Naive thymus-derived CD4-positive, alpha-beta T cell (primary cell): ENCODE data around the gene MOAP1. TPM values are rescaled to one million over a fixed set of nuclear protein-coding genes. Genes with fewer than 3 reads are reported as not detected.
"Not testable (repeated sequence)": the region's sequence is repeated elsewhere in the genome, so short reads cannot be mapped to it uniquely, and the experiment has no call there.

Experiments
- ATAC-seq: fragments of 150-1000 bp; cut with Tn5 transposase; 2 replicates; pipeline ENCODE4 v1.10.0; 2021; ENCODE audit warnings: mild to moderate bottlenecking, moderate library complexity
- CTCF ChIA-PET: fragments of 350-600 bp; sonication (Branson Sonifier 250); formaldehyde crosslinking; loops from one replicate; lab custom pipeline; 2021; ENCODE audit warnings: antibody characterized with exemption; lab: Charles Lee
- POLR2A ChIA-PET: fragments of 350-600 bp; sonication (Branson Sonifier 250); formaldehyde crosslinking; loops from one replicate; lab custom pipeline; 2021; ENCODE audit warnings: antibody characterized with exemption, inconsistent platforms; lab: Charles Lee
- DNase-seq, 9 donors: peaks; one replicate each; pipeline versions ENCODE4 v3.0.0 to v3.0.0-alpha.2; 2020 to 2022; ENCODE audit warnings: mixed read lengths in 1 of 9
- H3K27ac ChIP-seq: one replicate; pipeline ENCODE4 v1.7.0; 2013; ENCODE audit warnings: mild to moderate bottlenecking, low read depth, low read length, moderate library complexity
- H3K27me3 ChIP-seq, 2 donors: one replicate each; pipeline ENCODE4 v1.7.0; 2013; ENCODE audit warnings: low read length in 2 of 2, mild to moderate bottlenecking in 2 of 2, moderate library complexity in 2 of 2; ENCODE audit not compliant: control insufficient read depth in 2 of 2, insufficient read depth in 2 of 2
- H3K36me3 ChIP-seq, 3 experiments: 1 replicate in 2 of 3; 2 replicates in 1 of 3; pipeline ENCODE4 v1.7.0; 2013; ENCODE audit warnings: low read length in 3 of 3, mild to moderate bottlenecking in 3 of 3, moderate library complexity in 1 of 3; ENCODE audit not compliant: insufficient read depth in 3 of 3, control insufficient read depth in 2 of 3
- H3K4me1 ChIP-seq, 2 donors: one replicate each; pipeline ENCODE4 v1.7.0; 2013; ENCODE audit warnings: low read length in 2 of 2, mild to moderate bottlenecking in 2 of 2, moderate library complexity in 1 of 2; ENCODE audit not compliant: control insufficient read depth in 2 of 2, insufficient read depth in 2 of 2
- H3K4me3 ChIP-seq: 2 replicates; pipeline ENCODE4 v1.7.0; 2013; ENCODE audit warnings: mild to moderate bottlenecking, low read length
- H3K9me3 ChIP-seq, 3 experiments: 1 replicate in 2 of 3; 2 replicates in 1 of 3; pipeline ENCODE4 v1.7.0; 2013; ENCODE audit warnings: low read length in 3 of 3; ENCODE audit not compliant: control insufficient read depth in 2 of 3
- H3K27ac Mint-ChIP-seq, 9 donors: one replicate each; pipeline ENCODE4 v1.8.0; 2020 to 2022; ENCODE audit warnings: mixed read lengths in 9 of 9, mild to moderate bottlenecking in 8 of 9, moderate library complexity in 5 of 9, inconsistent platforms in 2 of 9
- H3K27me3 Mint-ChIP-seq, 5 donors: one replicate each; pipeline ENCODE4 v1.8.0; 2021 to 2022; ENCODE audit warnings: mixed read lengths in 5 of 5, mild to moderate bottlenecking in 1 of 5
- H3K36me3 Mint-ChIP-seq, 5 donors: one replicate each; pipeline ENCODE4 v1.8.0; 2020 to 2022; ENCODE audit warnings: mixed read lengths in 5 of 5, mild to moderate bottlenecking in 3 of 5, inconsistent platforms in 1 of 5
- H3K4me1 Mint-ChIP-seq, 7 donors: one replicate each; pipeline ENCODE4 v1.8.0; 2020 to 2022; ENCODE audit warnings: mixed read lengths in 7 of 7, mild to moderate bottlenecking in 3 of 7, inconsistent platforms in 1 of 7
- H3K4me3 Mint-ChIP-seq, 10 donors: one replicate each; pipeline ENCODE4 v1.8.0; 2020 to 2022; ENCODE audit warnings: mild to moderate bottlenecking in 10 of 10, mixed read lengths in 10 of 10, moderate library complexity in 6 of 10, inconsistent platforms in 2 of 10
- H3K9me3 Mint-ChIP-seq, 11 donors: one replicate each; pipeline ENCODE4 v1.8.0; 2020 to 2022; ENCODE audit warnings: mixed read lengths in 11 of 11, mild to moderate bottlenecking in 4 of 11, inconsistent platforms in 1 of 11, moderate library complexity in 1 of 11
- intact Hi-C, 2 donors: fragments of 100-400 bp; cut with micrococcal nuclease; formaldehyde crosslinking; loops; one replicate each; pipeline ENCODE4 v1.15.1; 2023
- polyA plus RNA-seq, 2 donors: library from polyadenylated mRNA; unstranded; fragments of 300-500 nt; fragmentation: Illumina TruSeq; gene quantifications; one replicate each; pipeline ENCODE4 v1.2.3, GENCODE V29; 2021
- total RNA-seq, 6 experiments: library from RNA in 5 of 6; stranded (reverse) in 5 of 6; gene quantifications; 1 replicate in 5 of 6; 2 replicates in 1 of 6; pipeline ENCODE4 v1.2.3 and lab custom pipeline; 2021 to 2026

Gene MOAP1, protein sequence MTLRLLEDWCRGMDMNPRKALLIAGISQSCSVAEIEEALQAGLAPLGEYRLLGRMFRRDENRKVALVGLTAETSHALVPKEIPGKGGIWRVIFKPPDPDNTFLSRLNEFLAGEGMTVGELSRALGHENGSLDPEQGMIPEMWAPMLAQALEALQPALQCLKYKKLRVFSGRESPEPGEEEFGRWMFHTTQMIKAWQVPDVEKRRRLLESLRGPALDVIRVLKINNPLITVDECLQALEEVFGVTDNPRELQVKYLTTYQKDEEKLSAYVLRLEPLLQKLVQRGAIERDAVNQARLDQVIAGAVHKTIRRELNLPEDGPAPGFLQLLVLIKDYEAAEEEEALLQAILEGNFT
- total RNA-seq (100 to 1,000 TPM in 1 of 5 experiments, 10 to 100 TPM in 4; 20.5 to 102 (median 43.6) TPM), polyA plus RNA-seq (10 to 100 TPM; 59.4 to 80.8 TPM), total RNA-seq (lab: John Stamatoyannopoulos, UW) (181 reads per million, percentile 92 among the genes with 10 or more reads in this experiment)

DNA sequence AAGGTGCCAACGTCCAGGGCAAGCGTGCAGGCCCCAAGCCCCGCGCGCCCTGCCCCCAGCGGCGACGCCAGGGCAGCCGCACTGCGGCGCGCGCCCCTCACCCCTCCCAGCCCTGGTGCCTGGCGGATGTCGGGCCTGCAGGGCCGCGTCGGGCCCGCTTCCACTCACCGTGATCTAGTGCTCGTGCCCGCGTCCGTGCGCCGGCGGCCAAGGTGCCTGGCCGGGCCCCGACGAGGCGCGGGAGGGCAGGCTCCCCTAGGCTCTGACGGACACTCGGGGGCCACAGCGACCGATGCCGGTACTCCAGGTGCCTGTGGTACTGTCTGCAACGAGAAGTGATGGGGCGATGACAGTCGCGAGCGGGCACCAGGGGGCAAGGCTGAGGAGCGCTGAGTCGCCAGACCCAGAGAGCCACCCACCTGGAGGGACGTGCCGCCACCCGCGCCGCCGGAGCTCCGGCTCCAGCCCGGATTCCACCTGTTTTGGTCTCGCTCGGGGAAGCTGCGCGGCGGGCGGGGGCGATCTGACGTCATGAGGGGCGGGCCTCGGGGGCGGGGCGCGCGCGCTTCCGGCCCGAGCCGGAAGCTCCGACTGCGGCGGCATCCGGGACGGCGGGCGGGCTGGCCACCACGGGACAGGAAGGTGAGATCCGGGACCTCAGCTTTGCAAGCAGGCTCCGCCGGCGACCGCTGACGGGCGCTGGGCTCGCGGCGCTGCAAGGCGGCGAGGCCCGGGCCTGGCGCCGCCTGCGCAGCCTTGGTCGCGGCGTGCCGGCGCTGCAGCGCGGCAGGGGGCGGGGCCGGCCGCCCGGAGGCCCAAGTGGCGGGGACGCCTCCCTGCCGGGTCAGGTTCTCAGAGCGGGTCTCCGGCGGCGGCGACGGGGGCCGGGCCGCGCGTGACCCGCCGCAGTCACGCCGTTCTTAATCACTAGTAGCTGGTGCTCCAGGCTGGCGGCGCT lies at the start of gene MOAP1, which contains the start of gene LYSET:
MOAP1 (minus strand) TSS at position 507 of the 958 bp plus-strand sequence. CDS start 655 bp downstream, outside the sequence.
LYSET (plus strand) TSS at position 927 of the 958 bp plus-strand sequence. CDS start 89 bp downstream, outside the sequence.
- CTCF ChIA-PET = interaction anchor here (0.9 to 3.2 kb wide), 7 partner anchors 22 to 83 kb away, joined by 3 to 16 read pairs (median 4); partner anchors contain the start of genes GON7, ITPK1 and UBR7
- Mint-ChIP-seq H3K27ac (peak within 1 kb of the TSS; percentile 91 to 98 (median 96)), H3K9me3 (no peaks in the 10 kb centered on the region), H3K27me3 (no peaks in the 10 kb centered on the region), H3K4me3 (peak within 1 kb of the TSS; percentile 90 to 98 (median 96)), H3K4me1 (peaks cover 24 to 60% (median 42%) of the 10 kb centered on the region in 7 donors), H3K36me3 (peaks cover 4 to 16% (median 10%) of the 10 kb centered on the region in 5 donors)
- DNase-seq (peak; percentile 78 to 91 (median 89)), ATAC-seq (peak; percentile 90)
- H3K27ac ChIP-seq = peak within 1 kb of the TSS; percentile 96
- intact Hi-C loops = loop anchor here (1.0 to 10.0 kb wide), 9 partner anchors 23 to 1970 kb away; partner anchors contain the start of genes BTBD7 (in 2 of the 2), GOLGA5 (in 2 of the 2), GON7 (in 2 of the 2) and UBR7 (in 2 of the 2)
- H3K4me3 ChIP-seq = peak within 1 kb of the TSS; percentile 95
- no peaks in the 10 kb centered on the region for H3K27me3 ChIP-seq
- POLR2A ChIA-PET = interaction anchor here (0.6 to 6.2 kb wide), 14 partner anchors 11 to 1145 kb away, joined by 3 to 69 read pairs (median 4); partner anchors contain the start of genes DDX24, GON7, IFI27L1 and ITPK1
- H3K9me3 ChIP-seq = no peaks in the 10 kb centered on the region
- peaks cover 0 to 12% (median 0%) of the 10 kb centered on the region in 3 experiments for H3K36me3 ChIP-seq
- peaks cover 9 to 23% of the 10 kb centered on the region in 2 donors for H3K4me1 ChIP-seq

DNA sequence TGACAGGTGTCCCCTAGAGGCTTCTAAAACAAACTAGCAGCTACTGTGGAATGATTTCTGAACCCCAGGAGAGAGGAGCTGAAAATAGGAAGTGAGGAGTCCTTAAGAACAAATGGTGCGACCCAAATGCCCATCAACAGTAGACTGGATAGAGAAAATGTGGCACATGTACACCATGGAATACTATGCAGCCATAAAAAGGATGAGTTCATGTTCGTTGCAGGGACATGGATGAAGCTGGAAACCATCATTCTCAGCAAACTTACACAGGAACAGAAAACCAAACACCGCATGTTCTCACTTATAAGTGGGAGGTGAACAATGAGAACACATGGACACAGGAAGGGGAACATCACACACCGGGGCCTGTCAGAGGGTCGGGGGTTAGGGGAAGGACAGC lies 48.4 kb upstream of the MOAP1 start:
- intact Hi-C loops, H3K4me3 Mint-ChIP-seq, H3K36me3 ChIP-seq: not testable (repeated sequence)

DNA sequence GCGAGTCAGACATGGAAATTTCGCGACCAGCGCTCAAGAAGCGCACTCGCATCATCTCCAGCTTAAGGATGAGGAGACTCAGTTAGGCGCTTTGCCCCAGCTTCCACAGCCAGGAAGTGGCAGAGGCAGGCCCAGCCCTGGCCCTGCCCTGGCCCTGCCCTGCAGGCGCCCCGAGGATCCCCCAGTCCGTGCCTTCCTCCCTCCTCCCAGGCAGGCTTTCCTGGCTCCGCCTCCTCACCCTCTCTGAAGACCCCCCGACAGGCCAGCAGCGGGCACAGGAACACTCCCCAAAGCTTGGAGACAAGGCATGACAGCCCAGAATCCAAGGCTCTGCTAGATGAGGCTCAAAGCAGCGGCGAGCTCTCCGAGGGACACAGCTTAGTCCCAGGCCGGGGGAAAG lies 47.5 kb upstream of the MOAP1 start:
- H3K36me3 Mint-ChIP-seq = peaks cover 4 to 24% (median 17%) of the 10 kb centered on the region in 5 donors
- H3K9me3 Mint-ChIP-seq = peaks cover 0 to 3% (median 0%) of the 10 kb centered on the region in 11 donors
- Histone ChIP-seq H3K27ac (no peak overlapping the region), H3K36me3 (peaks cover under 1 to 16% (median 6%) of the 10 kb centered on the region in 3 experiments), H3K4me3 (no peak overlapping the region), H3K9me3 (no peaks in the 10 kb centered on the region), H3K27me3 (no peaks in the 10 kb centered on the region), H3K4me1 (peaks cover 0 to 4% of the 10 kb centered on the region in 2 donors)
- peaks cover 0 to 18% (median 7%) of the 10 kb centered on the region in 5 donors for H3K27me3 Mint-ChIP-seq
- ChIA-PET CTCF (interaction anchor here (1.2 kb wide), 1 partner anchor 18 kb away, joined by 3 read pairs; no protein-coding TSS in a partner anchor), POLR2A (no interaction called here)
- ATAC-seq (no peak), DNase-seq (no peak)
- peak overlapping the region in 5 of 10 donors; percentile 34 to 76 (median 52) for H3K4me3 Mint-ChIP-seq
- no peak overlapping the region for H3K27ac Mint-ChIP-seq
- intact Hi-C loops = no loop called here
- peaks cover 11 to 21% (median 14%) of the 10 kb centered on the region in 7 donors for H3K4me1 Mint-ChIP-seq

More for the DNA sequence above, 48.4 kb upstream of the MOAP1 start:
- H3K9me3 ChIP-seq, POLR2A ChIA-PET, H3K4me1 ChIP-seq, DNase-seq, H3K27me3 ChIP-seq, H3K9me3 Mint-ChIP-seq, H3K4me3 ChIP-seq, ATAC-seq, H3K27ac Mint-ChIP-seq, H3K27ac ChIP-seq, CTCF ChIA-PET: not testable (repeated sequence)
- Mint-ChIP-seq H3K36me3 (peaks cover 0 to 15% (median 8%) of the 10 kb centered on the region in 5 donors), H3K27me3 (peaks cover 0 to 18% (median 7%) of the 10 kb centered on the region in 5 donors), H3K4me1 (peaks cover 11 to 22% (median 14%) of the 10 kb centered on the region in 7 donors)

DNA sequence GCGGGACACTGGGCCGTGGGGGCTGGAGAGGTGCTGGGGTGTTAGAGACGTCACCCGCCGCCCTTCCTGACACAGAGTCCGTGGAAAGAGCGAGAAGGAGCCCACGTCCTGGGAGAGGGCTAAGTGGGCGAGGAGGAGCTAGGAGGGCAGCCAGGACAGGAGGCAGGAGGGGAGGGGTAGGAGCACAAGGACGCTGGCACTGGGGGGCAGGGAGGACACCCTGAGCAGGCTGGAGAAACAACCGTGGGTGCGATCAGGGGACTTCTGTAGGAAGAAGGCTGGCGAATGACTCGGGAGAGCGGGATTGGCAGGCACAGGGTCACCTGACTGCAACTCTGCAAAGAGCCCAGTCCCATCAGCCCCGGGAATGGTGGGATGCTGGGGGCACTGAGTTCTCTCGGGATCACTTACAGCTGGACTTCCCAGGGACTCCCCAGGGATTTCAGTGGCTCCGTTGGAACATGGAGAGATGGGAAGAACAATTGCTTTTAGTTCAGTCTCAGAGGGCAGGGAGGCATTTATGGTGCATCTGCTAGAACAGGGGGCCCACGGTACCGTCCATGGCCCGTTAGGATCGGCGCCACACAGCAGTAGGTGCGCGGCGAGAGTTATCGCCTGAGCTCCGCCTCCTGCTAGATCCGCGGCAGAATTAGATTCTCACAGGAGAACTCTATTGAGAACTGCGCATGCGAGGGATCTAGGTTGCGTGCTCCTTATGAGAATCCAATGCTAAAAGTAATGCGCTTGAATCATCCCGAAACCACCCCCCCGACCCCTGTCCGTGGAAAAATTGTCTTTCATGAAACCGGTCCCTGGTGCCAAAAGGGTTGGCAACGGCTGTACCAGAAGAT lies 46.7 kb upstream of the MOAP1 start:
- Mint-ChIP-seq H3K4me1 (peaks cover 11 to 21% (median 14%) of the 10 kb centered on the region in 7 donors), H3K4me3 (peak overlapping the region; percentile 4 to 76 (median 62)), H3K9me3 (peaks cover 0 to 3% (median 0%) of the 10 kb centered on the region in 11 donors), H3K27me3 (peaks cover 0 to 18% (median 7%) of the 10 kb centered on the region in 5 donors), H3K27ac (peak overlapping the region in 1 of 9 donors; percentile 72), H3K36me3 (peaks cover 6 to 31% (median 22%) of the 10 kb centered on the region in 5 donors)
- Histone ChIP-seq H3K4me3 (peak overlapping the region; percentile 36), H3K36me3 (peaks cover 5 to 21% (median 6%) of the 10 kb centered on the region in 3 experiments), H3K27me3 (no peaks in the 10 kb centered on the region), H3K9me3 (no peaks in the 10 kb centered on the region), H3K4me1 (peaks cover 0 to 4% of the 10 kb centered on the region in 2 donors), H3K27ac (no peak overlapping the region)
- intact Hi-C loops = no loop called here
- DNase-seq (no peak), ATAC-seq (peak; percentile 20)
- ChIA-PET CTCF (interaction anchor here (0.7 to 1.2 kb wide), 3 partner anchors 12 to 19 kb away, joined by 3 read pairs; no protein-coding TSS in a partner anchor), POLR2A (interaction anchor here (0.6 kb wide), 1 partner anchor 86 kb away, joined by 4 read pairs; no protein-coding TSS in a partner anchor)

DNA sequence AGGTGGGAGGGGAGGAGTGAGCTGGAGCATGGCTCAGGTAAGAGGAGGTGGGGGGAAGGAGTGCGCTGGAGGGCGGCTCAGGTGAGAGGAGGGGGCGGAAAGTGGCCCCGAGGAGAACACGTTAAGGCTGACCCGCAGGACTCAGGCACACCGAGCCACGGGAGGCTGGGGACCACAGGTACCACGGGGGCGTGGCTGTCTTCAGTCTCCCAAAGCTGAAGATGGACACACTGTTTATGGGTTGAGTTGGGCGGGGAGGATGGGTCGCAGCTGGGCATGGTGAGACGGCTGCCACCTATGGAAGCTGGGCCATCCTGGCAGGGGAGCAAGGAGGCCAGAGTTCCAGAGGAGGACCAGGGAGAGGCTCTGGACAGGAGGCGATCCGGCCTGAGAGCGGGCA lies 45.8 kb upstream of the MOAP1 start:
- H3K9me3 ChIP-seq = no peaks in the 10 kb centered on the region
- ATAC-seq = no peak
- H3K36me3 ChIP-seq = peaks cover 5 to 29% (median 6%) of the 10 kb centered on the region in 3 experiments
- no peaks in the 10 kb centered on the region for H3K27me3 ChIP-seq
- peaks cover 0 to 3% (median 0%) of the 10 kb centered on the region in 11 donors for H3K9me3 Mint-ChIP-seq
- H3K27me3 Mint-ChIP-seq = peaks cover 0 to 18% (median 7%) of the 10 kb centered on the region in 5 donors
- intact Hi-C loops = no loop called here
- peak overlapping the region in 9 of 10 donors; percentile 18 to 76 (median 65) for H3K4me3 Mint-ChIP-seq
- peaks cover 6 to 39% (median 30%) of the 10 kb centered on the region in 5 donors for H3K36me3 Mint-ChIP-seq
- no peak for DNase-seq
- POLR2A ChIA-PET = no interaction called here
- H3K4me3 ChIP-seq = no peak overlapping the region
- H3K27ac Mint-ChIP-seq = no peak overlapping the region
- H3K4me1 ChIP-seq = peaks cover 0 to 4% of the 10 kb centered on the region in 2 donors
- H3K27ac ChIP-seq = no peak overlapping the region
- peaks cover 11 to 22% (median 14%) of the 10 kb centered on the region in 7 donors for H3K4me1 Mint-ChIP-seq
- CTCF ChIA-PET = interaction anchor here (0.6 to 0.8 kb wide), 3 partner anchors 11 to 784 kb away, joined by 3 read pairs; no protein-coding TSS in a partner anchor
